GM10266 (cell line): Measurements from ENCODE around the gene GOLPH3.
"Not testable (repeated sequence)": the region's sequence is repeated elsewhere in the genome, so short reads cannot be mapped to it uniquely, and the experiment has no call there.

Source experiments
- DNase-seq: peaks from one replicate; pipeline ENCODE4 v3.0.0; 2012; ENCODE audit errors: extremely low spot score
- CTCF ChIP-seq: IDR thresholded peaks from 2 replicates; pipeline ENCODE4 v1.5.1; 2012; ENCODE audit warnings: mild to moderate bottlenecking, low read depth; ENCODE audit not compliant: control insufficient read depth, insufficient read depth; ENCODE audit errors: missing control alignments

Gene GOLPH3

GRCh38 chr5:32187675-32188074 is 13.6 kb upstream of the GOLPH3 start:
- no peak for DNase-seq
- TF ChIP-seq CTCF: no peak

GRCh38 chr5:32182463-32183063 is 8.4 kb upstream of the GOLPH3 start:
- no peak for DNase-seq
- no peak for TF ChIP-seq CTCF

GRCh38 chr5:32173267-32174010 is 680 bp downstream of the GOLPH3 start:
- no peak for TF ChIP-seq CTCF
- DNase-seq: peak; percentile 69

- no peak for DNase-seq
- no peak for TF ChIP-seq CTCF
Observed at GRCh38 chr5:32172923-32173266, 1.2 kb downstream of the GOLPH3 start.

GRCh38 chr5:32172186-32172911 is 1.8 kb downstream of the GOLPH3 start:
- not testable (repeated sequence) for DNase-seq

GRCh38 chr5:32170303-32171151 is 3.6 kb downstream of the GOLPH3 start:
- no peak for DNase-seq

More at GRCh38 chr5:32170303-32171151, 3.6 kb downstream of the GOLPH3 start:
- no peak for TF ChIP-seq CTCF
